HepG2 (cell line): ENCODE measurements around the gene STK39. TPM values are rescaled to one million over a fixed set of nuclear protein-coding genes. Genes with fewer than 3 reads are reported as not detected.
A peak's percentile ranks its signal among the peaks of the same experiment; 100 is the strongest.

ENCODE experiments used
- ATF2 ChIP-seq: sonication (generic); formaldehyde crosslinking; IDR thresholded peaks from 2 replicates; pipeline ENCODE4 v1.4.0; 2020; ENCODE audit warnings: missing genetic modification reagents
- ATF7-NPFF ChIP-seq: sonication (generic); formaldehyde crosslinking; IDR thresholded peaks from 2 replicates; pipeline ENCODE4 v1.8.1; 2023; ENCODE audit warnings: mild to moderate bottlenecking, low read depth, missing genetic modification reagents, moderate library complexity
- DNMT3B ChIP-seq: conservative IDR thresholded peaks from 2 replicates; pipeline ENCODE4 v1.6.1; 2016; ENCODE audit warnings: missing biosample characterization, control low read depth
- GABPB1 ChIP-seq: IDR thresholded peaks from 2 replicates; pipeline ENCODE4 v1.6.1; 2016; ENCODE audit warnings: mild to moderate bottlenecking, missing genetic modification reagents, moderate library complexity, missing compliant biosample characterization
- IRX3 ChIP-seq: sonication (generic); formaldehyde crosslinking; IDR thresholded peaks from 2 replicates; pipeline ENCODE4 v1.8.1; 2023; ENCODE audit warnings: mild to moderate bottlenecking, low read depth, missing genetic modification reagents, borderline replicate concordance
- KDM5B ChIP-seq: sonication (generic); formaldehyde crosslinking; IDR thresholded peaks from 2 replicates; pipeline ENCODE4 v1.4.0; 2020; ENCODE audit warnings: missing genetic modification reagents, mild to moderate bottlenecking, borderline replicate concordance
- MIXL1 ChIP-seq: IDR thresholded peaks from 2 replicates; pipeline ENCODE4 v1.6.1; 2016
- MLXIP ChIP-seq: sonication (generic); formaldehyde crosslinking; IDR thresholded peaks from 2 replicates; pipeline ENCODE4 v1.9.0; 2021; ENCODE audit warnings: missing genetic modification reagents, borderline replicate concordance
- MZF1 ChIP-seq: sonication (generic); formaldehyde crosslinking; IDR thresholded peaks from 2 replicates; pipeline ENCODE4 v1.8.1; 2023; ENCODE audit warnings: mild to moderate bottlenecking, missing genetic modification reagents, borderline replicate concordance
- NRL ChIP-seq: sonication (generic); formaldehyde crosslinking; IDR thresholded peaks from 2 replicates; pipeline ENCODE4 v1.5.0; 2020; ENCODE audit warnings: missing genetic modification reagents, mild to moderate bottlenecking, moderate library complexity, borderline replicate concordance
- RFXAP ChIP-seq: sonication (generic); formaldehyde crosslinking; IDR thresholded peaks from 2 replicates; pipeline ENCODE4 v1.4.0; 2020; ENCODE audit warnings: missing genetic modification reagents, borderline replicate concordance
- SKI ChIP-seq: fragments of 450-650 bp; IDR thresholded peaks from one replicate; pipeline ENCODE4 v1.6.1; 2018; ENCODE audit warnings: mild to moderate bottlenecking; ENCODE audit not compliant: partially characterized antibody
- TCF12 ChIP-seq, 2 experiments: fragments of 450-650 bp in 1 of 2; sonication (generic) in 1 of 2; formaldehyde crosslinking in 1 of 2; IDR thresholded peaks; 2 replicates each; pipeline versions ENCODE4 v1.6.1 to v1.8.0; 2017 to 2022; ENCODE audit warnings: antibody characterized with exemption in 1 of 2, mild to moderate bottlenecking in 1 of 2, missing genetic modification reagents in 1 of 2, moderate library complexity in 1 of 2
- ZFP91 ChIP-seq: sonication (generic); formaldehyde crosslinking; IDR thresholded peaks from 2 replicates; pipeline ENCODE4 v1.9.0; 2022; ENCODE audit warnings: missing genetic modification reagents, mild to moderate bottlenecking, borderline replicate concordance
- ZNF383 ChIP-seq: sonication (generic); formaldehyde crosslinking; IDR thresholded peaks from 2 replicates; pipeline ENCODE4 v1.4.0; 2020; ENCODE audit warnings: missing genetic modification reagents, mild to moderate bottlenecking, borderline replicate concordance
- ZNF414 ChIP-seq: sonication (generic); formaldehyde crosslinking; IDR thresholded peaks from 2 replicates; pipeline ENCODE4 v1.5.0; 2020; ENCODE audit warnings: missing genetic modification reagents
- ZNF432 ChIP-seq: sonication (generic); formaldehyde crosslinking; IDR thresholded peaks from 2 replicates; pipeline ENCODE4 v1.5.0; 2020; ENCODE audit warnings: missing genetic modification reagents, mild to moderate bottlenecking, borderline replicate concordance
- ZNF891 ChIP-seq: sonication (generic); formaldehyde crosslinking; IDR thresholded peaks from 2 replicates; pipeline ENCODE4 v1.5.0; 2020; ENCODE audit warnings: mild to moderate bottlenecking, missing genetic modification reagents
- polyA plus RNA-seq, 8 experiments: library from polyadenylated mRNA; depleted of rRNA in 3 of 8; stranded (reverse) in 7 of 8; unstranded in 1 of 8; fragments of >200 nt; fragmentation: Illumina TruSeq in 4 of 8; extraction: Trizol in 4 of 8; gene quantifications; 2 replicates each; pipeline versions ENCODE4 v1.2.1 to v1.2.3, GENCODE V29; 2011 to 2016; ENCODE audit warnings: low read depth in 4 of 8, missing spikeins in 1 of 8, mixed read lengths in 1 of 8; ENCODE audit not compliant: insufficient read depth in 1 of 8
- total RNA-seq, 5 experiments: library from RNA; depleted of rRNA; stranded (reverse); fragments of >200 nt; fragmentation: Illumina TruSeq; extraction: Trizol; gene quantifications; 2 replicates each; pipeline ENCODE4 v1.2.3, GENCODE V29; 2016; ENCODE audit warnings: low read depth in 1 of 5

STK39 gene
- total and polyA plus RNA-seq, 2 of the 13 experiments (the other 11 are each of a cell fraction or from before 2014, with no cell fraction given) = 27.3 to 38.4 TPM

- TF ChIP-seq ATF7-NPFF (CRISPR knock-in tag) = no peak; the same call in 1 of the 2 replicates
- TF ChIP-seq NRL (CRISPR knock-in tag) = peak; percentile 50; the same call in 1 of the 2 replicates
- no peak for TF ChIP-seq ZNF414
- peak; percentile 9 for TF ChIP-seq SKI
- TF ChIP-seq MZF1 (CRISPR knock-in tag) = no peak
- TF ChIP-seq IRX3 = no peak; the same call in 1 of the 2 replicates
- 0 out of 2 replicates have a peak, but pooled peaks have one; percentile 35 for TF ChIP-seq ZNF432 (CRISPR knock-in tag)
- TF ChIP-seq GABPB1 (CRISPR knock-in tag) = peak; percentile 68; the same call in 1 of the 2 replicates
- TF ChIP-seq ZFP91 (CRISPR knock-in tag) = peak; percentile 82; the same call in 1 of the 2 replicates
- TF ChIP-seq MIXL1 = no peak
- peak; percentile 86; the same call in 1 of the 2 replicates for TF ChIP-seq KDM5B (CRISPR knock-in tag)
- peak; percentile 74; the same call in 1 of the 2 replicates for TF ChIP-seq ZNF891 (CRISPR knock-in tag)
- no peak for TF ChIP-seq ZNF383 (CRISPR knock-in tag)
- no peak for TF ChIP-seq ATF2 (CRISPR knock-in tag)
- TF ChIP-seq RFXAP (CRISPR knock-in tag) = 0 out of 2 replicates have a peak, but pooled peaks have one; percentile 2
- no peak for TF ChIP-seq DNMT3B (CRISPR knock-in tag)
- TF ChIP-seq TCF12 (IDR thresholded peaks at IDR 0.05) = no peak
- TF ChIP-seq TCF12 (CRISPR knock-in tag; IDR thresholded peaks at IDR 0.05) = 0 out of 2 replicates have a peak, but pooled peaks have one; percentile 16
- TF ChIP-seq MLXIP (CRISPR knock-in tag) = peak; percentile 16; the same call in 1 of the 2 replicates
Measured at GRCh38 chr2:168246483-168247340, 683 bp downstream of the STK39 start (continued).
